GM06990 (cell line): Measurements from ENCODE around the gene ABHD2.

Experiments
- DNase-seq: peaks from one replicate; pipeline ENCODE4 v3.0.0-alpha.2; 2011; ENCODE audit not compliant: insufficient read length; ENCODE audit errors: extremely low read depth
- H3K27me3 ChIP-seq: replicated peaks from 2 replicates; pipeline ENCODE4 v1.6.0; 2011; ENCODE audit warnings: low read length; ENCODE audit not compliant: control insufficient read depth, insufficient read depth
- H3K36me3 ChIP-seq: 2 replicates; pipeline ENCODE4 v1.5.1; 2011; ENCODE audit warnings: low read length; ENCODE audit not compliant: control insufficient read depth, insufficient read depth
- H3K4me3 ChIP-seq: replicated peaks from 2 replicates; pipeline ENCODE4 v1.5.1; 2011; ENCODE audit warnings: low read depth, mild to moderate bottlenecking, control low read depth, low read length
- TF ChIP-seq, protein P1 (sequence below): IDR thresholded peaks from 2 replicates; pipeline ENCODE4 v1.5.1; 2011; ENCODE audit warnings: low read length, control low read depth, mild to moderate bottlenecking, inconsistent platforms; ENCODE audit not compliant: insufficient read depth, poor library complexity, severe bottlenecking

Gene ABHD2

DNA sequence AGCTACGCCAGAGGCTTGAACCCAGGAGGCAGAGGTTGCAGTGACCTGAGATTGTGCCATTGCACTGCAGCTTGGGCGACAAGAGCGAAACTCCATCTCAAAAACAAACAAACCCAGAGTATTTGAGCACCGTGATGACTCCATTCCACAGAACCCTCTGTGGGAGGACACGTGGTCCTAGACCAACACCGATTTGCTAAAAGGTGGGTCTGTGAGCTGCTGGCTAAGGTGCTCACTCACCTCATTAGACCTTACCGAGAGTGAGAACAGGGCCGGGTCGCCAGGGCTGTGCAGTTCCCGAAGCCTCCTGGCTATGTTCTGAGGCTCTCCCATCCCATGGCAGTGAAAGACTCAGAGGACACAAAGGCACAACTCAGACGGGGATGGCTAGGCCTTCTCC, 17.9 kb downstream of the ABHD2 start:
- TF ChIP-seq, protein P1, sequence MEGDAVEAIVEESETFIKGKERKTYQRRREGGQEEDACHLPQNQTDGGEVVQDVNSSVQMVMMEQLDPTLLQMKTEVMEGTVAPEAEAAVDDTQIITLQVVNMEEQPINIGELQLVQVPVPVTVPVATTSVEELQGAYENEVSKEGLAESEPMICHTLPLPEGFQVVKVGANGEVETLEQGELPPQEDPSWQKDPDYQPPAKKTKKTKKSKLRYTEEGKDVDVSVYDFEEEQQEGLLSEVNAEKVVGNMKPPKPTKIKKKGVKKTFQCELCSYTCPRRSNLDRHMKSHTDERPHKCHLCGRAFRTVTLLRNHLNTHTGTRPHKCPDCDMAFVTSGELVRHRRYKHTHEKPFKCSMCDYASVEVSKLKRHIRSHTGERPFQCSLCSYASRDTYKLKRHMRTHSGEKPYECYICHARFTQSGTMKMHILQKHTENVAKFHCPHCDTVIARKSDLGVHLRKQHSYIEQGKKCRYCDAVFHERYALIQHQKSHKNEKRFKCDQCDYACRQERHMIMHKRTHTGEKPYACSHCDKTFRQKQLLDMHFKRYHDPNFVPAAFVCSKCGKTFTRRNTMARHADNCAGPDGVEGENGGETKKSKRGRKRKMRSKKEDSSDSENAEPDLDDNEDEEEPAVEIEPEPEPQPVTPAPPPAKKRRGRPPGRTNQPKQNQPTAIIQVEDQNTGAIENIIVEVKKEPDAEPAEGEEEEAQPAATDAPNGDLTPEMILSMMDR: no peak
- no peak for DNase-seq
- Histone ChIP-seq H3K27me3 (no peaks in the 10 kb centered on the region), H3K4me3 (no peak overlapping the region), H3K36me3 (no peaks in the 10 kb centered on the region)

GRCh38 chr15:89107984-89108383, 19.7 kb downstream of the ABHD2 start:
- no peaks in the 10 kb centered on the region for H3K27me3 ChIP-seq
- TF ChIP-seq, protein P1: no peak
- DNase-seq: no peak
- no peaks in the 10 kb centered on the region for H3K36me3 ChIP-seq
- H3K4me3 ChIP-seq: no peak overlapping the region

GRCh38 chr15:89108835-89109234, 20.6 kb downstream of the ABHD2 start:
- H3K27me3 ChIP-seq: no peaks in the 10 kb centered on the region

GRCh38 chr15:89109238-89109637, 21.0 kb downstream of the ABHD2 start:
- TF ChIP-seq, protein P1: no peak
- Histone ChIP-seq H3K4me3 (no peak overlapping the region), H3K36me3 (no peaks in the 10 kb centered on the region), H3K27me3 (no peaks in the 10 kb centered on the region)
- DNase-seq: no peak

More at GRCh38 chr15:89108835-89109234, 20.6 kb downstream of the ABHD2 start:
- Histone ChIP-seq H3K36me3 (no peaks in the 10 kb centered on the region), H3K4me3 (no peak overlapping the region)
- TF ChIP-seq, protein P1: no peak
- DNase-seq: no peak

GRCh38 chr15:89110060-89110459, 21.8 kb downstream of the ABHD2 start:
- TF ChIP-seq, protein P1: no peak
- no peak overlapping the region for H3K4me3 ChIP-seq
- no peak for DNase-seq
- no peaks in the 10 kb centered on the region for H3K27me3 ChIP-seq
- H3K36me3 ChIP-seq: no peaks in the 10 kb centered on the region

- Histone ChIP-seq H3K4me3 (no peak overlapping the region), H3K36me3 (peaks cover 3% of the 10 kb centered on the region), H3K27me3 (no peaks in the 10 kb centered on the region)
- TF ChIP-seq, protein P1: no peak
- DNase-seq: no peak
Observed at GRCh38 chr15:89111352-89111751, 23.1 kb downstream of the ABHD2 start.
